ENCODE data around the gene RASGEF1C. TPM values are rescaled to one million over a fixed set of nuclear protein-coding genes. Genes with fewer than 3 reads are reported as not detected.

The RASGEF1C gene
- total RNA-seq, 1 experiment from 2014 or later = 0.29 TPM

DNA sequence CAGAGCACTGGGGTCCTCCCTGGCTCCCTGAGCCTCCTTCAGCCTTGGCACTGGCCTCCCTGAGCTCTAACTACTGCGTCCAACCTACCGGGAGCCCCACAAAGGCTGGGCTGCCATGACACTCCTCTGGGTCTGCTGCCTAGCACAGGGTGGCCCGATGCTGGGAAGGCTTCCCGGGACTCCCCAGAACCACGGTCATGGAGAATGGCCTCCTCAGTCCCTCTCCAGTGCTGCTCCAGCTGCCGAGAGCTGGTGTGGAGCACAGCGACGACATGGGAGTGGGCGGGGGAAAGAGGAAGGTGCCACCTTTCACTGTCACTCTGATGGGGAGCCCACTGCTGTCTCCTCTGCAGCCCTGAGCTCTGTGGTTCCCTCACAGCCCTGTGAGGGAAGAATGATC, 76.0 kb downstream of the RASGEF1C start:
- no peaks in the 10 kb centered on the region for H3K9me2 ChIP-seq (replicated peaks; ENCODE audit: low read length)
- H4K20me1 ChIP-seq (ENCODE audit: low read length) = no peaks in the 10 kb centered on the region
- no peak overlapping the region for H2AFZ ChIP-seq (ENCODE audit: low read length)
- ChIA-PET CTCF (no interaction called here), POLR2A (ENCODE audit: unreplicated experiment) (no interaction called here)
- intact Hi-C loops (cut with micrococcal nuclease) = no loop called here
- no peak overlapping the region for H3K27ac ChIP-seq (ENCODE audit: low read length)
- H3K4me3 ChIP-seq (ENCODE audit: low read length) = no peak overlapping the region
- no peak overlapping the region for H3K9ac ChIP-seq (ENCODE audit: low read length)
- H3K4me2 ChIP-seq (ENCODE audit: low read length) = no peak overlapping the region
- no peaks in the 10 kb centered on the region for H3F3A ChIP-seq (ENCODE audit: low read length, unreplicated experiment)
- H3K36me3 ChIP-seq (ENCODE audit: low read depth, low read length) = no peaks in the 10 kb centered on the region
- TF ChIP-seq, protein P1, sequence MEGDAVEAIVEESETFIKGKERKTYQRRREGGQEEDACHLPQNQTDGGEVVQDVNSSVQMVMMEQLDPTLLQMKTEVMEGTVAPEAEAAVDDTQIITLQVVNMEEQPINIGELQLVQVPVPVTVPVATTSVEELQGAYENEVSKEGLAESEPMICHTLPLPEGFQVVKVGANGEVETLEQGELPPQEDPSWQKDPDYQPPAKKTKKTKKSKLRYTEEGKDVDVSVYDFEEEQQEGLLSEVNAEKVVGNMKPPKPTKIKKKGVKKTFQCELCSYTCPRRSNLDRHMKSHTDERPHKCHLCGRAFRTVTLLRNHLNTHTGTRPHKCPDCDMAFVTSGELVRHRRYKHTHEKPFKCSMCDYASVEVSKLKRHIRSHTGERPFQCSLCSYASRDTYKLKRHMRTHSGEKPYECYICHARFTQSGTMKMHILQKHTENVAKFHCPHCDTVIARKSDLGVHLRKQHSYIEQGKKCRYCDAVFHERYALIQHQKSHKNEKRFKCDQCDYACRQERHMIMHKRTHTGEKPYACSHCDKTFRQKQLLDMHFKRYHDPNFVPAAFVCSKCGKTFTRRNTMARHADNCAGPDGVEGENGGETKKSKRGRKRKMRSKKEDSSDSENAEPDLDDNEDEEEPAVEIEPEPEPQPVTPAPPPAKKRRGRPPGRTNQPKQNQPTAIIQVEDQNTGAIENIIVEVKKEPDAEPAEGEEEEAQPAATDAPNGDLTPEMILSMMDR (conservative IDR thresholded peaks at IDR 0.05; ENCODE audit: low read depth, low read length) = no peak
- TF ChIP-seq EZH2 (IDR thresholded peaks at IDR 0.05; ENCODE audit: low read length, unreplicated experiment) (no peak), EZH2phosphoT487 (IDR thresholded peaks at IDR 0.05; ENCODE audit: borderline replicate concordance, low read length) (no peak)
- DNase-seq = no peak
- peaks cover 9% of the 10 kb centered on the region for H3K4me1 ChIP-seq (ENCODE audit: insufficient read depth, low read length)
- BruUV-seq (replicated peaks) = no TSS peak
- no peak for ATAC-seq
- H3K9me3 ChIP-seq (ENCODE audit: low read length) = no peaks in the 10 kb centered on the region
- no peaks in the 10 kb centered on the region for H3K79me2 ChIP-seq (ENCODE audit: low read length)
- H3K27me3 ChIP-seq (ENCODE audit: low read length) = no peaks in the 10 kb centered on the region

DNA sequence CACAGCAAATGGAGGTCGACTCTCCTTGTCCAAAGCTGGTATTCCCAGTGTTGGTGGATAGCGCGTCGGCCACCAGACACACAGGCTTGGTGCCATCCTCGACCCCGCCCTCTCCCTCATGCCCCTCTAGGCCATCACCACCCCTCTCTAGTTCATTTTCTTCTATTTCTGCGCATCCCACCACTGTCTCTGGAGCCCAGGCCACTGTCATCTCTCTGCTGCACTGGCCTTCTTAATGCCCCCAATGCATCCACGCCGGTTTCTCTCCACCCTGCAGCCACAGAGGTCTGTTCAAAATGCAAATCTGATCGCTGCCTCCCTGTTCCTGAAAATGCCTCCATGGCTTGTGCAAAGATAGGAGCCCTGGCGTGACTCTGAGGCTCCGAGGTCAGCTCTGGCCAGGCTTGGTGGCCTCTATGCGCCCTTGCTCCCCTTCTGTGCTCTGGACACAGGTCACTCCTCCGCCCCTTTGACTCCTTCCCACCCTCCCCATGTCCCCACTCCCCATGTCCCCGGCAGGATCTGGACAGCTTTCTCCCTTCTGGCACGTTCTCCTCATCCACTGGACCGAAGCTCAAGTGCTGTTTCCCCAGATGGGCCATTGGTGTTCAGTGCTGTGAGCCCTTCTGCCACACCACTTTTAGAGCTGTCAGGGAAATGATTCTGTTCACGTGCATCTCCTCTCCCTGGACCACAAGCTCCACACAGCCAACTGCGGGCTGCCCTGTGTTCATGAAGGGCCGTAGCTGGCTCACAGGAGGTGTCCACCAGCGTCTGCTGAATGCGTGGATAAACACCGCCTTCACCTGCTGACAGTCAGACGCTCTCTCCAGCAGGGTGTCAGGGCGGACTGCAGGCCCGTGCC, 77.9 kb downstream of the RASGEF1C start:
- TF ChIP-seq, protein P1 (conservative IDR thresholded peaks at IDR 0.05; ENCODE audit: low read depth, low read length) = no peak
- TF ChIP-seq EZH2phosphoT487 (IDR thresholded peaks at IDR 0.05; ENCODE audit: borderline replicate concordance, low read length) (no peak), EZH2 (IDR thresholded peaks at IDR 0.05; ENCODE audit: low read length, unreplicated experiment) (no peak)
- no TSS peak for BruUV-seq (replicated peaks)
- Histone ChIP-seq H3K9me2 (replicated peaks; ENCODE audit: low read length) (no peaks in the 10 kb centered on the region), H3K27ac (ENCODE audit: low read length) (no peak overlapping the region), H3K9me3 (ENCODE audit: low read length) (no peaks in the 10 kb centered on the region), H3K4me2 (ENCODE audit: low read length) (no peak overlapping the region), H3K79me2 (ENCODE audit: low read length) (no peaks in the 10 kb centered on the region), H2AFZ (ENCODE audit: low read length) (no peak overlapping the region), H3F3A (ENCODE audit: low read length, unreplicated experiment) (no peaks in the 10 kb centered on the region), H3K36me3 (ENCODE audit: low read depth, low read length) (no peaks in the 10 kb centered on the region), H3K27me3 (ENCODE audit: low read length) (no peaks in the 10 kb centered on the region), H4K20me1 (ENCODE audit: low read length) (no peaks in the 10 kb centered on the region), H3K9ac (ENCODE audit: low read length) (no peak overlapping the region), H3K4me3 (ENCODE audit: low read length) (no peak overlapping the region), H3K4me1 (ENCODE audit: insufficient read depth, low read length) (peaks cover 9% of the 10 kb centered on the region)
- intact Hi-C loops (cut with micrococcal nuclease) = no loop called here
- DNase-seq = no peak
- ATAC-seq = no peak
- ChIA-PET CTCF (no interaction called here), POLR2A (ENCODE audit: unreplicated experiment) (no interaction called here)

DNA sequence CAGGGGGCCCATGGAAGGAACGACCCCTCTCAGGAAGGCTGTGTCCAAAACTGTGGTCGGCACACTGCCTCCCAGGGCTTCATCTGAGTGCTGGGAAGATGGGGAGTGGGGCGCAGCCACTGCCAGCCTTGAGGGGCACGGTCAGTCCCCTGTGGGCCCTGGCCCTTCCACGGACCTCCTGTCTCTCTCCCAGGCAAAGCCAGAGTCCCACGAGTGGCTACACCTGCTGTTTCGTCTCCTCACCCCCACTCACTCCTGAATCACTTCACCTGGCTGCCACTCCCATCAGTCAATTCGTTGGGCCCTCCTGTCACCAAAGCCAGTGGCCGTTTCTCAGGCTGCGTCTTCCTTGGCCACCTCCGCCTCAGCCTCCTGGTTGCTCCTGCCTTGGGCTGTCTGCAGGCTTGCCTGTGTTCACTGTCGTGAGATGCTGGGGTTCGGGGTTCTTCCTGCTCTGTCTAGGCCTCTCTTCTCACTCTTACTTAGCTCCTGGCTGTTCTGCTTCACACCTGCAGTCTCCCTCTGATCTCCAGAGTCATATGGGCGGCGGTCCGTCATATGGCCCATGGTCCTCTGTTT, 78.6 kb downstream of the RASGEF1C start:
- H3K27me3 ChIP-seq (ENCODE audit: low read length) = no peaks in the 10 kb centered on the region
- no peaks in the 10 kb centered on the region for H4K20me1 ChIP-seq (ENCODE audit: low read length)
- H3K79me2 ChIP-seq (ENCODE audit: low read length) = no peaks in the 10 kb centered on the region
- DNase-seq (no peak), ATAC-seq (no peak)
- ChIA-PET POLR2A (ENCODE audit: unreplicated experiment) (no interaction called here), CTCF (no interaction called here)
- no peaks in the 10 kb centered on the region for H3K9me3 ChIP-seq (ENCODE audit: low read length)
- no peaks in the 10 kb centered on the region for H3K9me2 ChIP-seq (replicated peaks; ENCODE audit: low read length)
- no peak overlapping the region for H2AFZ ChIP-seq (ENCODE audit: low read length)
- no peaks in the 10 kb centered on the region for H3F3A ChIP-seq (ENCODE audit: low read length, unreplicated experiment)
- no peak overlapping the region for H3K4me3 ChIP-seq (ENCODE audit: low read length)
- H3K9ac ChIP-seq (ENCODE audit: low read length) = no peak overlapping the region
- intact Hi-C loops (cut with micrococcal nuclease) = no loop called here
- BruUV-seq (replicated peaks) = no TSS peak
- TF ChIP-seq, protein P1 (conservative IDR thresholded peaks at IDR 0.05; ENCODE audit: low read depth, low read length) = no peak
- no peak for TF ChIP-seq EZH2phosphoT487 (IDR thresholded peaks at IDR 0.05; ENCODE audit: borderline replicate concordance, low read length)
- TF ChIP-seq EZH2 (IDR thresholded peaks at IDR 0.05; ENCODE audit: low read length, unreplicated experiment) = no peak
- H3K4me2 ChIP-seq (ENCODE audit: low read length) = no peak overlapping the region
- no peak overlapping the region for H3K27ac ChIP-seq (ENCODE audit: low read length)
- peaks cover 2% of the 10 kb centered on the region for H3K4me1 ChIP-seq (ENCODE audit: insufficient read depth, low read length)
- H3K36me3 ChIP-seq (ENCODE audit: low read depth, low read length) = no peaks in the 10 kb centered on the region

All from PC-3 (cell line).